PC-3 (cell line): ENCODE data around the gene RGMB.
"Not testable (repeated sequence)": the region's sequence is repeated elsewhere in the genome, so short reads cannot be mapped to it uniquely, and the experiment has no call there.

ENCODE experiments used
- EZH2 ChIP-seq: fragments of 300-600 bp; sonication (generic); IDR thresholded peaks from one replicate; pipeline ENCODE4 v1.6.1; 2017; ENCODE audit warnings: antibody characterized with exemption, mild to moderate bottlenecking, low read length; ENCODE audit not compliant: unreplicated experiment
- TF ChIP-seq, protein P1 (sequence below): fragments of 300-600 bp; sonication (generic); conservative IDR thresholded peaks from 2 replicates; pipeline ENCODE4 v1.5.1; 2017; ENCODE audit warnings: antibody characterized with exemption, low read depth, mild to moderate bottlenecking, low read length

DNA sequence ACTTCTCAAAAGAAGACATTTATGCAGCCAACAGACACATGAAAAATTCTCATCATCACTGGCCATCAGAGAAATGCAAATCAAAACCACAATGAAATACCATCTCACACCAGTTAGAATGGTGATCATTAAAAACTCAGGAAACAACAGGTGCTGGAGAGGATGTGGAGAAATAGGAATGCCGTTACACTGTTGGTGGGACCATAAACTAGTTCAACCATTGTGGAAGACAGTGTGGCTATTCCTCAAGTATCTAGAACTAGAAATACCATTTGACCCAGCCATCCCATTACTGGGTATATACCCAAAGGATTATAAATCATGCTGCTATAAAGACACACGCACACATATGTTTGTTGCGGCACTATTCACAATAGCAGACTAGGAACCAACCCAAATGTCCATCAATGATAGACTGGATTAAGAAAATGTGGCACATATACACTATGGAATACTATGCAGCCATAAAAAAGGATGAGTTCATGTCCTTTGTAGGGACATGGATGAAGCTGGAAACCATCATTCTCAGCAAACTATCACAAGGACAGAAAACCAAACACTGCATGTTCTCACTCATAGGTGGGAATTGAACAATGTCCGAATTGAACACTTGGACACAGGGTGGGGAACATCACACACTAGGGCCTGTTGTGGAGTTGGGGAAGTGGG lies 34.8 kb upstream of the RGMB start:
- TF ChIP-seq, protein P1, sequence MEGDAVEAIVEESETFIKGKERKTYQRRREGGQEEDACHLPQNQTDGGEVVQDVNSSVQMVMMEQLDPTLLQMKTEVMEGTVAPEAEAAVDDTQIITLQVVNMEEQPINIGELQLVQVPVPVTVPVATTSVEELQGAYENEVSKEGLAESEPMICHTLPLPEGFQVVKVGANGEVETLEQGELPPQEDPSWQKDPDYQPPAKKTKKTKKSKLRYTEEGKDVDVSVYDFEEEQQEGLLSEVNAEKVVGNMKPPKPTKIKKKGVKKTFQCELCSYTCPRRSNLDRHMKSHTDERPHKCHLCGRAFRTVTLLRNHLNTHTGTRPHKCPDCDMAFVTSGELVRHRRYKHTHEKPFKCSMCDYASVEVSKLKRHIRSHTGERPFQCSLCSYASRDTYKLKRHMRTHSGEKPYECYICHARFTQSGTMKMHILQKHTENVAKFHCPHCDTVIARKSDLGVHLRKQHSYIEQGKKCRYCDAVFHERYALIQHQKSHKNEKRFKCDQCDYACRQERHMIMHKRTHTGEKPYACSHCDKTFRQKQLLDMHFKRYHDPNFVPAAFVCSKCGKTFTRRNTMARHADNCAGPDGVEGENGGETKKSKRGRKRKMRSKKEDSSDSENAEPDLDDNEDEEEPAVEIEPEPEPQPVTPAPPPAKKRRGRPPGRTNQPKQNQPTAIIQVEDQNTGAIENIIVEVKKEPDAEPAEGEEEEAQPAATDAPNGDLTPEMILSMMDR: not testable (repeated sequence)
- TF ChIP-seq EZH2: not testable (repeated sequence)
